Fibroblast of lung (primary cell): ENCODE results near the gene RPL10.

Experiments used
- CTCF ChIP-seq, 2 donors: IDR thresholded peaks in 1 of 2; conservative IDR thresholded peaks in 1 of 2; 1 replicate in 1 of 2; 2 replicates in 1 of 2; pipeline ENCODE4 v1.5.1; 2011 to 2012; ENCODE audit warnings: low read length in 2 of 2, control low read depth in 1 of 2, inconsistent platforms in 1 of 2, low read depth in 1 of 2, mild to moderate bottlenecking in 1 of 2
- EZH2 ChIP-seq: IDR thresholded peaks from 2 replicates; pipeline ENCODE4 v1.5.1; 2012; ENCODE audit warnings: low read length, control low read depth, mild to moderate bottlenecking; ENCODE audit errors: missing control alignments

- TF ChIP-seq CTCF (conservative IDR thresholded peaks at IDR 0.05 in 1 of 2, IDR thresholded peaks at IDR 0.05 in 1 of 2; ENCODE audit: low read depth in 1 of 2, low read length in 2 of 2) (no peak), EZH2 (no peak)
These were observed 21.7 kb downstream of the RPL10 start for GRCh38 chrX:154419688-154420401.
